Naive thymus-derived CD4-positive, alpha-beta T cell (primary cell): ENCODE results near the gene WNT8A. TPM values are rescaled to one million over a fixed set of nuclear protein-coding genes. Genes with fewer than 3 reads are reported as not detected.
A peak's percentile ranks its signal among the peaks of the same experiment; 100 is the strongest.

Source experiments
- ATAC-seq: fragments of 150-1000 bp; cut with Tn5 transposase; 2 replicates; pipeline ENCODE4 v1.10.0; 2021; ENCODE audit warnings: mild to moderate bottlenecking, moderate library complexity
- CTCF ChIA-PET: fragments of 350-600 bp; sonication (Branson Sonifier 250); formaldehyde crosslinking; loops from one replicate; lab custom pipeline; 2021; ENCODE audit warnings: antibody characterized with exemption; lab: Charles Lee
- POLR2A ChIA-PET: fragments of 350-600 bp; sonication (Branson Sonifier 250); formaldehyde crosslinking; loops from one replicate; lab custom pipeline; 2021; ENCODE audit warnings: antibody characterized with exemption, inconsistent platforms; lab: Charles Lee
- DNase-seq, 9 donors: peaks; one replicate each; pipeline versions ENCODE4 v3.0.0 to v3.0.0-alpha.2; 2020 to 2022; ENCODE audit warnings: mixed read lengths in 1 of 9
- H3K27ac ChIP-seq: one replicate; pipeline ENCODE4 v1.7.0; 2013; ENCODE audit warnings: mild to moderate bottlenecking, low read depth, low read length, moderate library complexity
- H3K27me3 ChIP-seq, 2 donors: one replicate each; pipeline ENCODE4 v1.7.0; 2013; ENCODE audit warnings: low read length in 2 of 2, mild to moderate bottlenecking in 2 of 2, moderate library complexity in 2 of 2; ENCODE audit not compliant: control insufficient read depth in 2 of 2, insufficient read depth in 2 of 2
- H3K36me3 ChIP-seq, 3 experiments: 1 replicate in 2 of 3; 2 replicates in 1 of 3; pipeline ENCODE4 v1.7.0; 2013; ENCODE audit warnings: low read length in 3 of 3, mild to moderate bottlenecking in 3 of 3, moderate library complexity in 1 of 3; ENCODE audit not compliant: insufficient read depth in 3 of 3, control insufficient read depth in 2 of 3
- H3K4me1 ChIP-seq, 2 donors: one replicate each; pipeline ENCODE4 v1.7.0; 2013; ENCODE audit warnings: low read length in 2 of 2, mild to moderate bottlenecking in 2 of 2, moderate library complexity in 1 of 2; ENCODE audit not compliant: control insufficient read depth in 2 of 2, insufficient read depth in 2 of 2
- H3K4me3 ChIP-seq: 2 replicates; pipeline ENCODE4 v1.7.0; 2013; ENCODE audit warnings: mild to moderate bottlenecking, low read length
- H3K9me3 ChIP-seq, 3 experiments: 1 replicate in 2 of 3; 2 replicates in 1 of 3; pipeline ENCODE4 v1.7.0; 2013; ENCODE audit warnings: low read length in 3 of 3; ENCODE audit not compliant: control insufficient read depth in 2 of 3
- H3K27ac Mint-ChIP-seq, 9 donors: one replicate each; pipeline ENCODE4 v1.8.0; 2020 to 2022; ENCODE audit warnings: mixed read lengths in 9 of 9, mild to moderate bottlenecking in 8 of 9, moderate library complexity in 5 of 9, inconsistent platforms in 2 of 9
- H3K27me3 Mint-ChIP-seq, 5 donors: one replicate each; pipeline ENCODE4 v1.8.0; 2021 to 2022; ENCODE audit warnings: mixed read lengths in 5 of 5, mild to moderate bottlenecking in 1 of 5
- H3K36me3 Mint-ChIP-seq, 5 donors: one replicate each; pipeline ENCODE4 v1.8.0; 2020 to 2022; ENCODE audit warnings: mixed read lengths in 5 of 5, mild to moderate bottlenecking in 3 of 5, inconsistent platforms in 1 of 5
- H3K4me1 Mint-ChIP-seq, 7 donors: one replicate each; pipeline ENCODE4 v1.8.0; 2020 to 2022; ENCODE audit warnings: mixed read lengths in 7 of 7, mild to moderate bottlenecking in 3 of 7, inconsistent platforms in 1 of 7
- H3K4me3 Mint-ChIP-seq, 10 donors: one replicate each; pipeline ENCODE4 v1.8.0; 2020 to 2022; ENCODE audit warnings: mild to moderate bottlenecking in 10 of 10, mixed read lengths in 10 of 10, moderate library complexity in 6 of 10, inconsistent platforms in 2 of 10
- H3K9me3 Mint-ChIP-seq, 11 donors: one replicate each; pipeline ENCODE4 v1.8.0; 2020 to 2022; ENCODE audit warnings: mixed read lengths in 11 of 11, mild to moderate bottlenecking in 4 of 11, inconsistent platforms in 1 of 11, moderate library complexity in 1 of 11
- intact Hi-C, 2 donors: fragments of 100-400 bp; cut with micrococcal nuclease; formaldehyde crosslinking; loops; one replicate each; pipeline ENCODE4 v1.15.1; 2023
- polyA plus RNA-seq, 2 donors: library from polyadenylated mRNA; unstranded; fragments of 300-500 nt; fragmentation: Illumina TruSeq; gene quantifications; one replicate each; pipeline ENCODE4 v1.2.3, GENCODE V29; 2021
- total RNA-seq, 6 experiments: library from RNA in 5 of 6; stranded (reverse) in 5 of 6; gene quantifications; 1 replicate in 5 of 6; 2 replicates in 1 of 6; pipeline ENCODE4 v1.2.3 and lab custom pipeline; 2021 to 2026

Gene WNT8A, protein sequence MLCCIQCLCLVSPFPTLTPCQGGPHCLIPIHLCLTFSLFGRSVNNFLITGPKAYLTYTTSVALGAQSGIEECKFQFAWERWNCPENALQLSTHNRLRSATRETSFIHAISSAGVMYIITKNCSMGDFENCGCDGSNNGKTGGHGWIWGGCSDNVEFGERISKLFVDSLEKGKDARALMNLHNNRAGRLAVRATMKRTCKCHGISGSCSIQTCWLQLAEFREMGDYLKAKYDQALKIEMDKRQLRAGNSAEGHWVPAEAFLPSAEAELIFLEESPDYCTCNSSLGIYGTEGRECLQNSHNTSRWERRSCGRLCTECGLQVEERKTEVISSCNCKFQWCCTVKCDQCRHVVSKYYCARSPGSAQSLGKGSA
- total RNA-seq (not detected), polyA plus RNA-seq (not detected), total RNA-seq (lab: John Stamatoyannopoulos, UW) (not detected)

GRCh38 chr5:138083702-138084101 is at the start of gene WNT8A:
WNT8A (plus strand) TSS chr5:138084033; CDS start chr5:138084128, 95 bp downstream.
- peaks cover 0 to 17% (median 10%) of the 10 kb centered on the region in 7 donors for H3K4me1 Mint-ChIP-seq
- POLR2A ChIA-PET, result no interaction called here
- intact Hi-C loops, result no loop called here
- CTCF ChIA-PET, result no interaction called here
- peak within 1 kb of the TSS in 2 of 9 donors; percentile 19 to 72 for H3K27ac Mint-ChIP-seq
- H3K36me3 ChIP-seq, result no peaks in the 10 kb centered on the region
- H3K9me3 ChIP-seq, result no peaks in the 10 kb centered on the region
- no peaks in the 10 kb centered on the region for H3K36me3 Mint-ChIP-seq
- no peak within 1 kb of the TSS for H3K4me3 ChIP-seq
- ATAC-seq (no peak), DNase-seq (no peak)
- H3K4me1 ChIP-seq, result no peaks in the 10 kb centered on the region
- no peaks in the 10 kb centered on the region for H3K27me3 Mint-ChIP-seq
- no peak within 1 kb of the TSS for H3K4me3 Mint-ChIP-seq
- H3K27ac ChIP-seq, result no peak within 1 kb of the TSS
- H3K27me3 ChIP-seq, result no peaks in the 10 kb centered on the region
- H3K9me3 Mint-ChIP-seq, result no peaks in the 10 kb centered on the region

GRCh38 chr5:138035605-138036537 is 48.0 kb upstream of the WNT8A start:
- peak; percentile 11 to 80 (median 72) for DNase-seq
- Histone ChIP-seq H3K9me3 (no peaks in the 10 kb centered on the region), H3K27ac (no peak overlapping the region), H3K27me3 (no peaks in the 10 kb centered on the region), H3K4me1 (peaks cover 4 to 24% of the 10 kb centered on the region in 2 donors), H3K36me3 (peaks cover 0 to 11% (median 0%) of the 10 kb centered on the region in 3 experiments), H3K4me3 (no peak overlapping the region)
- ChIA-PET POLR2A (interaction anchor here (1.2 kb wide), 1 partner anchor 17 kb away, joined by 3 read pairs; no protein-coding TSS in a partner anchor), CTCF (interaction anchor here (0.6 to 2.2 kb wide), 13 partner anchors 9 to 301 kb away, joined by 3 to 11 read pairs (median 3); no protein-coding TSS in a partner anchor)
- ATAC-seq, result peak; percentile 76
- H3K27ac Mint-ChIP-seq, result peak overlapping the region in 8 of 9 donors; percentile 4 to 89 (median 37)
- no peaks in the 10 kb centered on the region for H3K27me3 Mint-ChIP-seq
- H3K9me3 Mint-ChIP-seq, result no peaks in the 10 kb centered on the region
- H3K36me3 Mint-ChIP-seq, result peaks cover 0 to 4% (median 3%) of the 10 kb centered on the region in 5 donors
- H3K4me3 Mint-ChIP-seq, result peak overlapping the region in 9 of 10 donors; percentile 0 to 78 (median 25)
- peaks cover 15 to 30% (median 24%) of the 10 kb centered on the region in 7 donors for H3K4me1 Mint-ChIP-seq
- intact Hi-C loops, result loop anchor here (1.0 to 10.0 kb wide), 7 partner anchors 32 to 1529 kb away; partner anchors contain the start of genes BRD8 (in 1 of the 2), EGR1 (in 1 of the 2) and UBE2D2 (in 1 of the 2)

DNA sequence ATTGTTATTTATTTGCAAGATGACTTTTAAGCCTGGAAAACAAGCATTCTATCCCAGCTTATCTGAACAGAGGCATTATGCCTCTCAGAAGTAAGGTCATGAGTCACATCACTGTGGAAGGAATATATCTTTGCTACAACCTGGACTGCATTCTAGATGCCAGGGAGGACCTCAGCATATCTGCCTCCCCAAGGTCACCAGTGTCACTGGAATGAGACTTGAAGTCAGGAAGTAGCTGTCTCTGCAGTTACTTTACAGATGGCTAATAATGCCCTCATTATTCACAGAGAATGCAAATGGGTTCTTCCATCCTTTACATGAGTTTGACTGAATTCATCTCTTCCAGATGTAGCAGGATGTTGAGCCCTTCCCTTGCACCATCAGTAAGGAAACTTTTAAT is 46.6 kb upstream of the WNT8A start:
- Histone ChIP-seq H3K27me3 (no peaks in the 10 kb centered on the region), H3K36me3 (peaks cover 0 to 9% (median 0%) of the 10 kb centered on the region in 3 experiments), H3K4me1 (peaks cover 0 to 12% of the 10 kb centered on the region in 2 donors), H3K9me3 (no peaks in the 10 kb centered on the region), H3K27ac (no peak overlapping the region), H3K4me3 (no peak overlapping the region)
- intact Hi-C loops, result loop anchor here (2.0 to 10.0 kb wide), 4 partner anchors 40 to 1528 kb away; partner anchors contain the start of genes EGR1 (in 1 of the 2) and UBE2D2 (in 1 of the 2)
- Mint-ChIP-seq H3K9me3 (no peaks in the 10 kb centered on the region), H3K4me1 (peaks cover 7 to 17% (median 12%) of the 10 kb centered on the region in 7 donors), H3K4me3 (no peak overlapping the region), H3K27me3 (no peaks in the 10 kb centered on the region), H3K36me3 (peaks cover 0 to under 1% (median 0%) of the 10 kb centered on the region in 5 donors), H3K27ac (no peak overlapping the region)
- ATAC-seq (no peak), DNase-seq (no peak)
- CTCF ChIA-PET, result interaction anchor here (1.6 to 2.2 kb wide), 2 partner anchors 32 to 96 kb away, joined by 7 to 11 read pairs; no protein-coding TSS in a partner anchor
- POLR2A ChIA-PET, result interaction anchor here (0.5 to 1.2 kb wide), 2 partner anchors 11 to 18 kb away, joined by 3 read pairs; no protein-coding TSS in a partner anchor

DNA sequence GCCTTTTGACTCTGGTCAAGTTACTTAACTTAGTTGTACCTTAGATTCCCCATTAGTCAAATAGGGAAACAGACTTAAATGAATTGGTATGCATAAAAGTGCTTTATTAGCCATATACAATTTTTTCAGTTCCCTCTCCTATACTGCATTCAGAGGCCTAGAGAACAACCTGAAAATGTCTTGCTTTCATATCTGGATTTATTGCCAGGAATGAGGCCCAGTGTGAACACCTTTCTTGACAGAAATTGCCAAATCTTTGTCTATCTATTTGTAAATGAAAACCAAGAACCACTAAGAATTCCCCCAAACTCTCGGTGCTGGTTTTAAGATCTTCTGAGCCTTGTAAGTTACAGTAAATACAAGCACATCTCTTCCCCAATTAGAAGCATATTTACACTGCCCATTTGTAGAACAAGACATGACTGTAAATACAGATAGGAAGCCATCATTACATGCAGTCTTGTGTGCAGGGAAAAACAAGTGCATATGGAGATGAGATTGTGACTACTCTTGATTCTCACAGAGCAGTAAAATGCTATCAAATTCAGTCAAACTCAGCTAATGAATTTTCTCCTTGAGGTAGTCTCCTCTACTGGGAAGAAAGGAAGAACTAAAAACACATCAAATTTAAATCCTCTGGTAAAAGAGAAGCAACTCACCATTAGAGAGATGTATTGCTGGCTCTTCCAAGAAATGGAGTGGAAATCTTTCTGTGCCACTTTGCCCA is 45.8 kb upstream of the WNT8A start:
- H3K27ac ChIP-seq, result no peak overlapping the region
- no peak overlapping the region for H3K4me3 ChIP-seq
- no peaks in the 10 kb centered on the region for H3K9me3 Mint-ChIP-seq
- no peaks in the 10 kb centered on the region for H3K27me3 ChIP-seq
- peaks cover 7 to 17% (median 12%) of the 10 kb centered on the region in 7 donors for H3K4me1 Mint-ChIP-seq
- H3K4me3 Mint-ChIP-seq, result no peak overlapping the region
- POLR2A ChIA-PET, result interaction anchor here (0.5 kb wide), 1 partner anchor 11 kb away, joined by 3 read pairs; no protein-coding TSS in a partner anchor
- H3K36me3 Mint-ChIP-seq, result no peaks in the 10 kb centered on the region
- H3K27ac Mint-ChIP-seq, result no peak overlapping the region
- H3K9me3 ChIP-seq, result no peaks in the 10 kb centered on the region
- peaks cover 0 to 2% (median 0%) of the 10 kb centered on the region in 3 experiments for H3K36me3 ChIP-seq
- CTCF ChIA-PET, result interaction anchor here (0.6 to 1.7 kb wide), 5 partner anchors 22 to 143 kb away, joined by 3 to 8 read pairs (median 5); no protein-coding TSS in a partner anchor
- DNase-seq, result no peak
- intact Hi-C loops, result loop anchor here (2.0 to 10.0 kb wide), 4 partner anchors 39 to 1527 kb away; partner anchors contain the start of genes EGR1 (in 1 of the 2) and UBE2D2 (in 1 of the 2)
- H3K27me3 Mint-ChIP-seq, result no peaks in the 10 kb centered on the region
- peaks cover 0 to 12% of the 10 kb centered on the region in 2 donors for H3K4me1 ChIP-seq
- no peak for ATAC-seq

GRCh38 chr5:138038826-138039225 is 45.0 kb upstream of the WNT8A start:
- H3K36me3 ChIP-seq, result no peaks in the 10 kb centered on the region
- no peak overlapping the region for H3K27ac Mint-ChIP-seq
- H3K4me1 Mint-ChIP-seq, result peaks cover 6 to 11% (median 8%) of the 10 kb centered on the region in 7 donors
- POLR2A ChIA-PET, result interaction anchor here (0.6 kb wide), 1 partner anchor 1266 kb away, joined by 3 read pairs; no protein-coding TSS in a partner anchor
- H3K4me3 Mint-ChIP-seq, result no peak overlapping the region
- no peaks in the 10 kb centered on the region for H3K36me3 Mint-ChIP-seq
- no peaks in the 10 kb centered on the region for H3K9me3 ChIP-seq
- H3K27me3 Mint-ChIP-seq, result no peaks in the 10 kb centered on the region
- no peak overlapping the region for H3K27ac ChIP-seq
- H3K4me1 ChIP-seq, result peaks cover 0 to 9% of the 10 kb centered on the region in 2 donors
- intact Hi-C loops, result loop anchor here in 1 of 2 donors (10.0 kb wide), 3 partner anchors 374 to 1526 kb away; partner anchors contain the start of genes EGR1 and UBE2D2
- no peaks in the 10 kb centered on the region for H3K27me3 ChIP-seq
- DNase-seq (no peak), ATAC-seq (no peak)
- no peak overlapping the region for H3K4me3 ChIP-seq
- H3K9me3 Mint-ChIP-seq, result no peaks in the 10 kb centered on the region
- CTCF ChIA-PET, result interaction anchor here (0.8 to 1.7 kb wide), 5 partner anchors 13 to 143 kb away, joined by 3 to 8 read pairs (median 4); no protein-coding TSS in a partner anchor
